IPS-18a (cell line): ENCODE results near the gene TRMT61A.
A peak's percentile ranks its signal among the peaks of the same experiment; 100 is the strongest.

Experiments used
- H3K27ac ChIP-seq: one replicate; pipeline ENCODE4 v1.5.1; 2013; ENCODE audit warnings: low read length
- H3K27me3 ChIP-seq: one replicate; pipeline ENCODE4 v1.6.1; 2013; ENCODE audit warnings: mild to moderate bottlenecking, low read length; ENCODE audit not compliant: control insufficient read depth, insufficient read depth
- H3K36me3 ChIP-seq: one replicate; pipeline ENCODE4 v1.6.1; 2013; ENCODE audit warnings: low read depth, low read length; ENCODE audit not compliant: control insufficient read depth
- H3K4me1 ChIP-seq: one replicate; pipeline ENCODE4 v1.6.1; 2013; ENCODE audit warnings: low read depth, low read length; ENCODE audit not compliant: control insufficient read depth
- H3K4me3 ChIP-seq: one replicate; pipeline ENCODE4 v1.5.1; 2013; ENCODE audit warnings: low read length
- H3K9ac ChIP-seq: one replicate; pipeline ENCODE4 v1.6.1; 2013; ENCODE audit warnings: mild to moderate bottlenecking, low read length, moderate library complexity
- H3K9me3 ChIP-seq: one replicate; pipeline ENCODE4 v1.6.1; 2013; ENCODE audit warnings: low read depth, low read length; ENCODE audit not compliant: control insufficient read depth

The TRMT61A gene

DNA sequence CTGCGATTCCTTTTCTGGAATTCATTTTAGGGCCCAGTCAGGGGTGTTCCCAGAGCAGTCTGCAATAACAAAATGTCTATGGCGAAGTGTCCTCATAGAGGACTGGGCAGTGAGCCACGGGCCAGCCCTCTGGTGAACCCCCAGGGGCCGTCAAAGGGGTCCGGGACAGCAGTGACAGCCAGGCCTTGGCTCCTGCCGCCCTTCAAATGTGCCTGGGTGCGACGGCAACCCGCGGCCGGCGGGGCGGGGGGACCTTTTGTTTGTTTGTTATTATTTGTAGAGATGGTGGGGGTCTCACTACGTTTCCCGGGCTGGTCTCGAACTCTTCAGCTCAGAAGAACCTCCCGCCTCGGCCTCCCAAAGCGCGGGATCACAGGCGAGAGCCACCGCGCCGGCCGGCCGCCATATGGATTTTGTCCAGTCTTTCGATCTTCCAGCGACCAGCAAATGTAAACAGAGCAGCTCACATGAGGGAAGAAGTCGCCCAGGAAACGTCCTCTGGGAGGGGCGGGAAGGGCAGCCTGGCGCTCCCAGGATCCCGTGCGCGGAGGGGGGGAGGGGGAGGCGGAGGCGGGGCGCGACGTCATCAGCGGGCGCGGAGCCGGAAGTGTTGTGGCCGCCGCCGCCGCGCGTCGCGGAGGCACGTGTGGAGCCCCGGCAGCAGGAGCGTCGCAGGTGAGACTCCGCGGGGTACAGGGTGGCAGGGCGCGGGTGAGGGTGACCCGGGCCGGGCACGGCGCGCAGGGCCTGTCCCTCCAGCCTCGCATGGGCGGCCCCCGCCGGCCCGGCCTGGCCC, at the start of gene TRMT61A:
TSS of gene TRMT61A (plus strand) at position 610 of the 796 bp plus-strand sequence. CDS start 783 bp downstream, outside the sequence.
- Histone ChIP-seq H3K4me1 (peaks cover 4% of the 10 kb centered on the region), H3K4me3 (peak within 1 kb of the TSS; percentile 93), H3K9ac (peak within 1 kb of the TSS; percentile 70), H3K36me3 (peaks cover 3% of the 10 kb centered on the region), H3K27me3 (peaks cover 20% of the 10 kb centered on the region), H3K27ac (peak within 1 kb of the TSS; percentile 63), H3K9me3 (no peaks in the 10 kb centered on the region)

DNA sequence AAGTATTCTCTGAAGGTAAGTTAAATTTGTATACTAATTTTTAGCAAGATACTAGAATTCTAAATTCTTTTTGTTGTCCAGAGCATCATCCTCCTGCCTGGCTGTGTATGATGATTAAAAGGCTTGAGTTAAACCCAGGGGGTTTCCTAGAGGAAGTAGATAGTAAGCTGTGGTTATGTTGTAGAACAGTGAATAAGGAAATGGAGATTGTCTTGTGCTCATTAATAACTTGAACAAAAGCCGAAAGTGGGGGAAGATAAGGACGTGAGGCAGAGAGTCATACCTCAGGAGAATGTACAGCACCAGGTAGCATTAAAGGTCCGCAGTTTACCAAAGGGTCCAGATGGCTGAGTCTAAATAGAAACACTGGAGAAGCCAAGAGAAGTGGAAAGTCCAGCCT, 48.4 kb upstream of the TRMT61A start:
- no peaks in the 10 kb centered on the region for H3K9me3 ChIP-seq
- H3K4me1 ChIP-seq: no peaks in the 10 kb centered on the region
- H3K27me3 ChIP-seq: no peaks in the 10 kb centered on the region
- no peak overlapping the region for H3K27ac ChIP-seq
- no peak overlapping the region for H3K9ac ChIP-seq
- peaks cover 59% of the 10 kb centered on the region for H3K36me3 ChIP-seq
- no peak overlapping the region for H3K4me3 ChIP-seq

DNA sequence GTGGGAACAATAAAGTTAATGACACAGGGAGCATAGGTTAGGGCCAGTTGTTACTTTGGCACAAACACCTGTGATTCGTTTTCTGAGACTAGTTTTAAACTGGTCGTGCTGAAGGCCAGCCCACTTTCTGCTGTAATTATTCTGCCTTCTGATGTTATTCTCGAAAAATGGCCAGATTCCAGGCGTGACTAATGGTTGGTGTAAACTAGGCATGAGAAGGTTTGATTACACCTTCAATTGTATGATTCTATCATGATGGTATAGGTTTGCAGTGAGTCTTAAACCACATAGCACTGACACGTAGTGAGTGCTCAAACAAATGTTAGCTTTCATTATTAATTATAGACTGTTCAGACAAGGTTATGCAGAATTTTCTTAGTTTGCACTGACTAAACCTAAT, 45.4 kb upstream of the TRMT61A start:
- Histone ChIP-seq H3K27ac (no peak overlapping the region), H3K9me3 (no peaks in the 10 kb centered on the region), H3K4me1 (no peaks in the 10 kb centered on the region), H3K36me3 (peaks cover 42% of the 10 kb centered on the region), H3K27me3 (no peaks in the 10 kb centered on the region), H3K9ac (no peak overlapping the region), H3K4me3 (no peak overlapping the region)

DNA sequence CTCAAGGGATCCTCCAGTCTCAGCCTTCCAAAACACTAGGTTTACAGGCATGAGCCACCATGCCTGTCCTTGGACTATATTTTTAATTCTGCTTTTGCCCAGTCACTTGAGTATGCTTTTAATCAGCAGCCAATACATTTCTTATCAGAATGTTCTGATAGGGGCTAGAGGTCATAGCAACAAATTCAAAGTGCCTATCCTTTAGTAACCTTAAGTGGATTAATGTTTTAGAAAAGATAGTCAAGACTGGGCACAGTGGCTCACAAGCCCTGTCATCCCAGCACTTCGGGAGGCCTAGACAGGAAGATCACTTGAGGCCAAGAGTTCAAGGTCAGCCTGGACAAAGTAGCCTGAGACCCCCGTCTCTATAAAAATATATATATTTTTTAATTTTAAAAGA, 43.5 kb upstream of the TRMT61A start:
- no peak overlapping the region for H3K27ac ChIP-seq
- H3K36me3 ChIP-seq: peaks cover 39% of the 10 kb centered on the region
- H3K9ac ChIP-seq: no peak overlapping the region
- no peaks in the 10 kb centered on the region for H3K4me1 ChIP-seq
- H3K27me3 ChIP-seq: no peaks in the 10 kb centered on the region
- H3K4me3 ChIP-seq: no peak overlapping the region
- H3K9me3 ChIP-seq: no peaks in the 10 kb centered on the region

DNA sequence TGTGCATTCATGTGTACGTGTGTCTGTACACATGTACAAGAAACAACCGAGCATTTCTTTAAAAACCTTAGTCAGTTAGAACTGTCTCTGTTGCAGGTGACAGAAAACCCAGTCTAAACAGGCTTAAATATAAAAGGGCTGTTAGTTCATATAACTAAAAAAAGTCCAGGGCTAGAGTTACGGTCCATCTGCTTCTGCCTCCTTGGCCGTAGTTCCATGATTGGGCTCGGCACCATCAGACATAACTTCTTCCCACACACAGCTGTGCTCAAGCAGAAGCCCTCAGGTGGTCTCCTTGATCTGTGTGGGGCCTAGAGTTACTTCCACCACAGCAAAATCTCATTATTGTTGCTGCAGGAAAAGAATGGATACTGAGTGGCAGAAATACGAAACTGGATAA, 40.9 kb upstream of the TRMT61A start:
- Histone ChIP-seq H3K9me3 (no peaks in the 10 kb centered on the region), H3K4me3 (no peak overlapping the region), H3K36me3 (peaks cover 36% of the 10 kb centered on the region), H3K9ac (no peak overlapping the region), H3K27me3 (no peaks in the 10 kb centered on the region), H3K27ac (no peak overlapping the region), H3K4me1 (no peaks in the 10 kb centered on the region)

DNA sequence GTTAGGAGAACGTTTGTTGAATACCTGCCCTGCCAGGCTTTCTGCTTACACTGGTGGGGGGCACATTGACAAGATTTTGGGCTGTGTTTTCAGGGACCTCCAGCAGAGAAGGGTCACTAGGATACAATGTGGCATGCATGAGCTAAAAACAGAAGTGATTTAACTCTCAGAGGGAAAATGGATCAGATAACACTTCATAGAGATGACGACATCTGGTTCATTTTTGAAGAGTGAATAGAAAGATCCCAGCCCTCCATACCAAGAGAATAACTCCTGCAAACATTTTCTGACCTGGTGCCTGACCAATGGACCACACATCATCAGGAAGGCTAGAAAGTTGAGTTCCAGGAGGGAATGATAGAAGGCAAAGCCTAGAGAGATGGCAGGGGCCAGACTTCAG, 40.0 kb upstream of the TRMT61A start:
- H3K27me3 ChIP-seq: no peaks in the 10 kb centered on the region
- no peaks in the 10 kb centered on the region for H3K4me1 ChIP-seq
- H3K27ac ChIP-seq: no peak overlapping the region
- no peaks in the 10 kb centered on the region for H3K9me3 ChIP-seq
- H3K9ac ChIP-seq: no peak overlapping the region
- H3K4me3 ChIP-seq: no peak overlapping the region
- H3K36me3 ChIP-seq: peaks cover 36% of the 10 kb centered on the region

DNA sequence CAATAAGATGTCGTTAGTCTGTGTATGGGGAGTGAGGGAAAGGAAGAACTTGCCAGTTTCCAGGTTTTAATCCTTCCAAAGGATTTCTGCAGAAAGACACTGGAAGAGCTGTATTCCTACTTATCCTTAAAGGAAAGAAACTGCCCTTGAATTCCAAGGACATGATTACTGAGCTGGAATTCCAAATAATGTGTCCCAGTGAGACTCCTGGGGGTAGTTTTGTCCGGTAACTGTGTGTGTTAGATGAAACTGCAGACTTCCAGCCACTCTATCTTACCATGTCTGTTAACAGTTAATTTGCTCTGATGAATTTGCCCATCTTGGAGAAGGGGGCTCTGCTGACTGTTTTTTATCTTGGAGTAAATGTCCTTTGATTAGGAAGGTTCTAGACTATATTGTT, 39.4 kb upstream of the TRMT61A start:
- Histone ChIP-seq H3K36me3 (peaks cover 36% of the 10 kb centered on the region), H3K9ac (no peak overlapping the region), H3K4me3 (no peak overlapping the region), H3K9me3 (no peaks in the 10 kb centered on the region), H3K27me3 (no peaks in the 10 kb centered on the region), H3K27ac (no peak overlapping the region), H3K4me1 (no peaks in the 10 kb centered on the region)

DNA sequence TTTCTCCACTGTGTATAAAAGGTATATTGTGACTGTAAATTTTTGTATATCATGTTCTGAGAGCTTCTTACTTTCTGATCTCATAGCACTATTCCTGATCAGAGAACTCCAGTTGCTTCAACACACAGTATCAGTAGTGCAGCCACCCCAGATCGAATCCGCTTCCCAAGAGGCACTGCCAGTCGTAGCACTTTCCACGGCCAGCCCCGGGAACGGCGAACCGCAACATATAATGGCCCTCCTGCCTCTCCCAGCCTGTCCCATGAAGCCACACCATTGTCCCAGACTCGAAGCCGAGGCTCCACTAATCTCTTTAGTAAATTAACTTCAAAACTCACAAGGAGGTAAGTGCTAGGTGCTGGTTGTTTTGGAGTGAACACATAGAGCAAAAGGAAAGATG, 37.3 kb upstream of the TRMT61A start:
- no peak overlapping the region for H3K27ac ChIP-seq
- H3K9ac ChIP-seq: no peak overlapping the region
- no peak overlapping the region for H3K4me3 ChIP-seq
- H3K9me3 ChIP-seq: no peaks in the 10 kb centered on the region
- H3K27me3 ChIP-seq: no peaks in the 10 kb centered on the region
- H3K4me1 ChIP-seq: no peaks in the 10 kb centered on the region
- peaks cover 46% of the 10 kb centered on the region for H3K36me3 ChIP-seq

DNA sequence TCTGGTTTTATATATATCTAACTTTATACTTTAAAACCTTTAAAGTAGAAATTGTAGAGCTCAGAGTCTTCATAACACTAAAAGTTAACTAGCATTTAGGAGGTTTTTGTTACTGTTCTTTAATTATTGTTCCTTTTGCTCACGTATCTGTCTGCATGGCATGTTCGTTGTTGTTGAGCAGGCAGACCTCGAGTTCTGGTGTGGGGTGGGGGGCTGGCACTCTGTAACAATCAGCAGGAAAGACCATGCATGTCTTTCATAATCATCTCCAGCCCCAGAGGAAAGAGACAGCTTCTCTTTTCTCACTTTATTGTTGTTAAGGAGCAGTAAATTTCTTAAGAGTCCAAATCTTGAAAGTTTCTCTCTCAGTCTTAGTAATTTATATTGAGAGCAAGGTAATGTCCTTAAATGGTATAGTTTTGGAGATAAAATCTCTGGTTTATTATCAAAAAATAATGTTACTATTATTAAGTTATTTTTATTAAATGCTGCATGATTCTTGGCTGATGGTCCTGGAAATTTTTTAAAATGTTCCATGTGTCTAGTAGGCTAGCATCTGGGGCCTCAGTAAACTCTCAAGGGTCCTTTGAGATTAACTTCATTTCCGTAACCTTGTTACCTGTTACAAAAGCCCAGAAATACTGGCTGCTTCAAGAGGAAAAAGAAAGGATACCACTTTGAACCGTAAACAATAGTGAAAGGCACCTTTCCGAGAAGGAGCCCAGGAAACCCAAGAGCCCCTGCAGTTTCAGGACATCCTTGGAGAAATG, 36.7 kb upstream of the TRMT61A start:
- no peak overlapping the region for H3K27ac ChIP-seq
- H3K9me3 ChIP-seq: no peaks in the 10 kb centered on the region
- H3K36me3 ChIP-seq: peaks cover 49% of the 10 kb centered on the region
- H3K9ac ChIP-seq: no peak overlapping the region
- H3K27me3 ChIP-seq: no peaks in the 10 kb centered on the region
- H3K4me1 ChIP-seq: no peaks in the 10 kb centered on the region
- H3K4me3 ChIP-seq: no peak overlapping the region

DNA sequence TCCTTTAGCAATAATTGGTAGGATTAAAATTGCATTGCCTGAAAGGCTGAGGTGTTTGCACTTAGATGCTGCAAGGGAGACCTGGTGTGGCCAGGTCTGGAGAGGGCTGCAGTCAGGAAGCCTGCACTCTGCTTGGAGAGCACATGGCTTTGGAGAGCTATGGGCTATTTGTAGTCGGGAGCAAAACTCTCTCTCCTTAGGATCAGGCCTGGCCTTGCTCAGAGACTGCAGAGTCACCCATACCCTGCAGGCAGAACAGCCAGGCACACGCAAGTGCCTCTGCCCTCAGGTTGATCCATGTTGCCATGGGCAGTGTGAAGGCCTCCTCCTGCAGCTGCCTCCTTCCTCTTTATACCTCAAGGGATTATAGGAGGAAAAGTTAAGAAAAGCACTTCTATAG, 33.1 kb upstream of the TRMT61A start:
- Histone ChIP-seq H3K27me3 (no peaks in the 10 kb centered on the region), H3K27ac (no peak overlapping the region), H3K9ac (no peak overlapping the region), H3K4me3 (no peak overlapping the region), H3K4me1 (no peaks in the 10 kb centered on the region), H3K9me3 (no peaks in the 10 kb centered on the region), H3K36me3 (peaks cover 42% of the 10 kb centered on the region)

DNA sequence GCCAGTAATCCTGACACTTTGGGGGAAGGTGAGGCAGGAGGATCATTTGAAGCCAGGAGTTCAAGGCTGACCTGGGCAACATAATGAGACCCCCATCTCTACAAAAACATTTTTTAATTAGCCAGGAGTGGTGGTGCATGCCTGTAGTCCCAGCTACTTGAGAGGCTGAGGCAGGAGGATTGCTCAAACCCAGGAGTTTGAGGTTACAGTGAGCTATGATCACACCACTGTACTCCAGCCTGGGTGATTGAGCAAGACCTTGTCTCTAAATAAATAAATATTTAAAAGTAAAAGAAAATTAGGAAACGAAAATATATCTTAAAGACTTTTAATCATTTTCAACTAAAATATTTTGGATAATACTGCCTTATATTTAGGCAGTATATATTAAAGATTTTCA, 32.2 kb upstream of the TRMT61A start:
- no peak overlapping the region for H3K27ac ChIP-seq
- peaks cover 38% of the 10 kb centered on the region for H3K36me3 ChIP-seq
- no peak overlapping the region for H3K9ac ChIP-seq

DNA sequence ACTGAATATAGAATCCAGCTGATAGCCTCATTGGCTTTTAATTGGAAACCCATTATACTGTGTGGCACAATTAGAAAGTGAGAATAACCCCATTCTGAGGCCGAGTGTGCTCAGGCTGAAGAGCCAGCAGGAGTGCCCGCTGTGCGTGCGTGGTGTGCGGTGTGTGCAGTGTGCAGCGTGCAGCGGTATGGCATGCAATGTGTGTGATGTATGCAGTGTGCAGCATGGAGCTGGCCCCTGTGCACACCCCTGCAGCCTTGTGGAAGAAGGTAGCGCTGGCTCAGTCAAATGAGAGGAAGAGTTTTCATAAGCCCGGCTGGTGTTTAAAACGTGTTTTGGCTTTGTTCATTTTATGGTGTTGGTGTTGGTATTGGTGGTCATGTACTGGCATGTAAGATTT, 29.3 kb upstream of the TRMT61A start:
- Histone ChIP-seq H3K4me1 (no peaks in the 10 kb centered on the region), H3K36me3 (peaks cover 54% of the 10 kb centered on the region)

More for the DNA sequence above, 32.2 kb upstream of the TRMT61A start:
- Histone ChIP-seq H3K9me3 (no peaks in the 10 kb centered on the region), H3K27me3 (no peaks in the 10 kb centered on the region), H3K4me1 (no peaks in the 10 kb centered on the region), H3K4me3 (no peak overlapping the region)

More for the DNA sequence above, 29.3 kb upstream of the TRMT61A start:
- H3K9ac ChIP-seq: no peak overlapping the region
- no peaks in the 10 kb centered on the region for H3K27me3 ChIP-seq
- H3K9me3 ChIP-seq: no peaks in the 10 kb centered on the region
- H3K4me3 ChIP-seq: no peak overlapping the region
- no peak overlapping the region for H3K27ac ChIP-seq
